Measurements from ENCODE around the gene PTPRD.

- TF ChIP-seq CTCF (IDR thresholded peaks at IDR 0.05 in 2 of 3, conservative IDR thresholded peaks at IDR 0.05 in 1 of 3; ENCODE audit: borderline replicate concordance in 1 of 3, insufficient read depth in 1 of 3, low read depth in 2 of 3, low read length in 2 of 3) (no peak), EZH2 (IDR thresholded peaks at IDR 0.05) (no peak), POLR2A (IDR thresholded peaks at IDR 0.05; ENCODE audit: borderline replicate concordance, extremely low read depth, insufficient read depth, insufficient read length) (no peak), REST (IDR thresholded peaks at IDR 0.05; ENCODE audit: low read depth) (no peak), EZH2phosphoT487 (IDR thresholded peaks at IDR 0.05; ENCODE audit: borderline replicate concordance) (no peak), JUND (IDR thresholded peaks at IDR 0.05) (no peak), MAX (IDR thresholded peaks at IDR 0.05) (no peak), FOSL1 (IDR thresholded peaks at IDR 0.05; ENCODE audit: low read depth) (no peak)
Observed at GRCh38 chr9:9099646-9100045, 1513.2 kb downstream of the PTPRD start.
